ENCODE results near the gene BACH1. TPM values are rescaled to one million over a fixed set of nuclear protein-coding genes. Genes with fewer than 3 reads are reported as not detected.

The BACH1 gene
- total RNA-seq, 1 experiment from 2014 or later, result 26.7 TPM

DNA sequence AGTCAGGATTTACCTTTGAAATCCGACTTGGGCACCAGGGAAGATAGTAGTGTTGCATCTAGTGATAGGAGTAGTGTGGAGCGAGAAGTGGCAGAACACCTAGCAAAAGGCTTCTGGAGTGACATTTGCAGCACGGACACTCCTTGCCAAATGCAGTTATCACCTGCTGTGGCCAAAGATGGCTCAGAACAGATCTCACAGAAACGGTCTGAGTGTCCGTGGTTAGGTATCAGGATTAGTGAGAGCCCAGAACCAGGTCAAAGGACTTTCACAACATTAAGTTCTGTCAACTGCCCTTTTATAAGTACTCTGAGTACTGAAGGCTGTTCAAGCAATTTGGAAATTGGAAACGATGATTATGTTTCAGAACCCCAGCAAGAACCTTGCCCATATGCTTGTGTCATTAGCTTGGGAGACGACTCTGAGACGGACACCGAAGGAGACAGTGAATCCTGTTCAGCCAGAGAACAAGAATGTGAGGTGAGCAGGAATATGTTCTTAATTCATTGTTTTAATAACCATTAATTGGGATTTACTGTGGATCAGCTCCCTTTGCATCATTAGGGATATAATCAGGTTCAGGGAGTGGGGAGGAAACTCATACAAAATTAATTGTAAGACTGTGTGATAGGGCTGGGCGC is 28.3 kb downstream of the BACH1 start:
- in situ Hi-C loops (cut with HindIII; ENCODE audit: low pct_unique_long_range_greater_than_20kb, low sequenced_read_pairs), result no loop called here
- DNase-seq (ENCODE audit: low read depth, low spot score), result no peak

GRCh38 chr21:29329406-29329805 is 30.7 kb downstream of the BACH1 start:
- no peak for DNase-seq (ENCODE audit: low read depth, low spot score)
- in situ Hi-C loops (cut with HindIII; ENCODE audit: low pct_unique_long_range_greater_than_20kb, low sequenced_read_pairs), result no loop called here

GRCh38 chr21:29330797-29331196 is 32.1 kb downstream of the BACH1 start:
- in situ Hi-C loops (cut with HindIII; ENCODE audit: low pct_unique_long_range_greater_than_20kb, low sequenced_read_pairs), result no loop called here

GRCh38 chr21:29332461-29333362 is 34.0 kb downstream of the BACH1 start:
- DNase-seq (ENCODE audit: low read depth, low spot score), result no peak
- in situ Hi-C loops (cut with HindIII; ENCODE audit: low pct_unique_long_range_greater_than_20kb, low sequenced_read_pairs), result no loop called here

More at GRCh38 chr21:29330797-29331196, 32.1 kb downstream of the BACH1 start:
- DNase-seq (ENCODE audit: low read depth, low spot score), result no peak

- in situ Hi-C loops (cut with HindIII; ENCODE audit: low pct_unique_long_range_greater_than_20kb, low sequenced_read_pairs), result no loop called here
- DNase-seq (ENCODE audit: low read depth, low spot score), result peak; percentile 3
Observed at GRCh38 chr21:29333406-29333805, 34.7 kb downstream of the BACH1 start.

GRCh38 chr21:29334717-29335428 is 36.2 kb downstream of the BACH1 start:
- DNase-seq (ENCODE audit: low read depth, low spot score), result no peak
- in situ Hi-C loops (cut with HindIII; ENCODE audit: low pct_unique_long_range_greater_than_20kb, low sequenced_read_pairs), result no loop called here

GRCh38 chr21:29335720-29336119 is 37.0 kb downstream of the BACH1 start:
- in situ Hi-C loops (cut with HindIII; ENCODE audit: low pct_unique_long_range_greater_than_20kb, low sequenced_read_pairs), result no loop called here
- DNase-seq (ENCODE audit: low read depth, low spot score), result no peak

DNA sequence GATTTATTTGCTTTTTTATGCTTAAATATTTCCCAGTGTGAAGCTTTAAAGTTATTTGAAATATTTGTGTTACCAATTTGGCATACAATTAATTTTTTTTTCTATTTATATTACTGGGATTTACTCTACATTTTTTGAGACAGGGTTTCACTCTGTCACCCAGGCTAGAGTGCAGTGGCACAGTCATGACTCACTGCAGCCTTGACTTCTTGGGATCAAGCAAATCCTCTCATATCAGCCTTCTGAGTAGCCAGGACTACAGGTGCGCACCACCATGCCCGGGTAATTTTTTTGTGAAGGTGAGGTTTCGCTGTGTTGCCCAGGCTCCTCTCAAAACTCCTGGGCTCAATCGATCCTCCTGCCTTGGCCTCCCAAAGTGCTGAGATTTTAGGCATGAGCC is 39.5 kb downstream of the BACH1 start:
- DNase-seq (ENCODE audit: low read depth, low spot score), result no peak
- in situ Hi-C loops (cut with HindIII; ENCODE audit: low pct_unique_long_range_greater_than_20kb, low sequenced_read_pairs), result no loop called here

GRCh38 chr21:29340228-29340627 is 41.5 kb downstream of the BACH1 start:
- in situ Hi-C loops (cut with HindIII; ENCODE audit: low pct_unique_long_range_greater_than_20kb, low sequenced_read_pairs), result no loop called here
- no peak for DNase-seq (ENCODE audit: low read depth, low spot score)

DNA sequence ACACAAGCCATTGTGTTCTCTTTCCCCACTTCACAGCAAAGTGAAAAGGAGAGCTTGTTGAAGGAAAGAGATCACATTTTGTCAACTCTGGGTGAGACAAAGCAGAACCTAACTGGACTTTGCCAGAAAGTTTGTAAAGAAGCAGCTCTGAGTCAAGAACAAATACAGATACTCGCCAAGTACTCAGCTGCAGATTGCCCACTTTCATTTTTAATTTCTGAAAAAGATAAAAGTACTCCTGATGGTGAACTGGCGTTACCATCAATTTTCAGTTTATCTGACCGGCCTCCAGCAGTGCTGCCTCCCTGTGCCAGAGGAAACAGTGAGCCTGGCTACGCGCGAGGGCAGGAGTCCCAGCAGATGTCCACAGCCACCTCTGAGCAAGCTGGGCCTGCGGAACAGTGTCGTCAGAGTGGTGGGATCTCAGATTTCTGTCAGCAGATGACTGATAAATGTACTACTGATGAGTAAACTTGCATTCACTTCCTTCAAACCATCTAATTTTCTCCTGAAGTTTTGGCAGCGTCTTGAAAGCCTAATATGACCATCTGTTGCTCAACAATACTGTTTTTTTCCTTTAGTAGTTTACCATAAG is 43.7 kb downstream of the BACH1 start:
- no peak for DNase-seq (ENCODE audit: low read depth, low spot score)
- in situ Hi-C loops (cut with HindIII; ENCODE audit: low pct_unique_long_range_greater_than_20kb, low sequenced_read_pairs), result no loop called here

DNA sequence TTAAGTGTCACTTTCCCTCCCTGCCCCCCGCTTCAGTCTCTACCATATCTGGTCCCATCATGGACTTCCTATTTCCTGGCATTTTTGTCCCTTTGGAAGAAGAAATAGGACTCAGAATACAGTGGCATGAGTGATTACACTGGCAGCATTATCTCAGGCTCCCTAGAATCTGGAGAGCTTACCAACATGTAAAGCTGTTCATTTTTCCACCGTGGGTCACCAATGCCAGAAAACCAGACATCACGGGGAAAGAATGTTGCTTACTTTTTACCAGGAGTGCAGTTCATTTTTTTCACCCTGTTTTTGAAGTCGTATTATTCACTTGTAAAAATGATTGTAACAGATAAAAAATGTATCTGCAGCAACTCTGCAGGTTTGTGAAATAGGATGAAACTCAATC is 44.8 kb downstream of the BACH1 start:
- DNase-seq (ENCODE audit: low read depth, low spot score), result no peak
- in situ Hi-C loops (cut with HindIII; ENCODE audit: low pct_unique_long_range_greater_than_20kb, low sequenced_read_pairs), result no loop called here

DNA sequence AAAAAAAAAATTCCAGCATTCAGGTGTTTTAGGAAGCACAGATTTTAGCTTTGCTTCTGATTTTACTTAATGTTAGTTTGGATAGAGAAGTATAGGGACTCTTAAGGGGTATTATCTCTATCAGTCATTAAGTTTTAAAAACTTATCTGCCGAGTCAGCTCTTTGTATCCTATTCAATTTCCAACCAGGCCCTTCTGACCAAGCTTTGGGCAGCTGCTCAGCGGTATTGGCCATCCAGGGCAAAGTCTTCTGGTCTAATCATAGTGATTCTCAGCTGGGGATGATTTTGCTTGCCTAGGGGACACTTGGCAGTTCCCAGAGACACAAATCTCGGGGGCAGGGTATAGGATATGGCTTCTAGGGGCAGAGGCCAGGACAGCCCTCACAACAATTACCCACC is 47.6 kb downstream of the BACH1 start:
- no peak for DNase-seq (ENCODE audit: low read depth, low spot score)
- in situ Hi-C loops (cut with HindIII; ENCODE audit: low pct_unique_long_range_greater_than_20kb, low sequenced_read_pairs), result no loop called here

DNA sequence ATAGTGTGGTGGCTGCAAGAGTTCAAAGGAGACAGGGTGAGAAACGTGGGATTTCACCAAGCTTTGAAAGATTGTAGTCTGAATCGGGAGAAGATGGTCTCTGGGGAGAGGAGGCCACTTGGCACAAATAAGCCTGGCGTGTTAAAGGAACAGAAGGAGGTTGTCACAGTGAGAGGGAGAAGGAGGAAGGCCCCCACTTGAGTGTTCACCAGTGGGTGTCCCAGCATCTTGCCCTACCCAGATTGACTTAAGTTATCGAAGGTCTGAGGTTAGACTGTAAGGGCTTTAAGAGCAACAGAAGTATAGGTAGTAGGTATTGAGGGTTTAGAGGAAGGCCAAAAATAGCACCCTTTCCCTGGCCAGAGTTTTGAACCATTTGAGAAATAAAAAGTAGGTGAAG is 48.0 kb downstream of the BACH1 start:
- in situ Hi-C loops (cut with HindIII; ENCODE audit: low pct_unique_long_range_greater_than_20kb, low sequenced_read_pairs), result no loop called here
- no peak for DNase-seq (ENCODE audit: low read depth, low spot score)

GRCh38 chr21:29347274-29347681 is 48.6 kb downstream of the BACH1 start:
- in situ Hi-C loops (cut with HindIII; ENCODE audit: low pct_unique_long_range_greater_than_20kb, low sequenced_read_pairs), result no loop called here
- no peak for DNase-seq (ENCODE audit: low read depth, low spot score)

DNA sequence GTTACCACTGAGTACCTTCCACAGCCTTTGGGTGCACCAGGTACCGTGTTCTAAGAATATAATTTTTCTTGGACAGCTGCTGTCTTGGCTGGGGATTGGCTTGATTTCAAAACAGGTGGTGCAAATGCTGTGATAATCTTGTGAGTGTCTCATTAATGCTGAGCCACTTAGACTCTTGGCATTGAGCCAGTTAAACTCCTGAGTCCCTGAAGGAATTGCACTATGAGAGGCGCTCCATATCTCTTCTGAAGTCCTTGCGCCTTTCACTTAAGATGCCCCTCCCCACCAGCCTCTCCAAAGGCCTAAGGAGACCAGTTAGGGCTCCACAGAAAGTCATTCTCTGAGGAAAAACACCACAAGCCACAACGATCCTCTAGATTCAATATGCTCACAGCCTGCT is 51.0 kb downstream of the BACH1 start:
- in situ Hi-C loops (cut with HindIII; ENCODE audit: low pct_unique_long_range_greater_than_20kb, low sequenced_read_pairs), result no loop called here
- no peak for DNase-seq (ENCODE audit: low read depth, low spot score)

- DNase-seq (ENCODE audit: low read depth, low spot score), result no peak
Observed at GRCh38 chr21:29350246-29350779, 51.6 kb downstream of the BACH1 start.

GRCh38 chr21:29351691-29352090 is 53.0 kb downstream of the BACH1 start:
- in situ Hi-C loops (cut with HindIII; ENCODE audit: low pct_unique_long_range_greater_than_20kb, low sequenced_read_pairs), result no loop called here
- DNase-seq (ENCODE audit: low read depth, low spot score), result no peak

More at GRCh38 chr21:29350246-29350779, 51.6 kb downstream of the BACH1 start:
- in situ Hi-C loops (cut with HindIII; ENCODE audit: low pct_unique_long_range_greater_than_20kb, low sequenced_read_pairs), result no loop called here
